ENCODE results near the gene THAP3. TPM values are rescaled to one million over a fixed set of nuclear protein-coding genes. Genes with fewer than 3 reads are reported as not detected.

The THAP3 gene
- total and polyA plus RNA-seq, 4 donors = 17.4 to 31.8 (median 29.1) TPM

GRCh38 chr1:6590046-6590445 is 34.6 kb upstream of the THAP3 start:
- no peak overlapping the region for H3K4me3 ChIP-seq (ENCODE audit: low read depth, low read length)
- H3K27ac ChIP-seq (ENCODE audit: low read depth, low read length) = no peak overlapping the region
- WGBS (ENCODE audit: insufficient coverage) = 96% methylated on average over 4 of the region's 7 CpGs
- H3K9me3 ChIP-seq (ENCODE audit: control insufficient read depth, insufficient read depth, low read length) = no peaks in the 10 kb centered on the region
- DNase-seq (ENCODE audit: low read depth in 4 of 6, low spot score in 6 of 6) = no peak
- peaks cover 27% of the 10 kb centered on the region for H3K4me1 ChIP-seq (ENCODE audit: control insufficient read depth, insufficient read depth, low read length)
- H3K27me3 ChIP-seq (ENCODE audit: control insufficient read depth, insufficient read depth, low read length) = no peaks in the 10 kb centered on the region
- peaks cover 94% of the 10 kb centered on the region for H3K36me3 ChIP-seq (ENCODE audit: control insufficient read depth, insufficient read depth, low read length)

- H3K36me3 ChIP-seq (ENCODE audit: control insufficient read depth, insufficient read depth, low read length) = peaks cover 92% of the 10 kb centered on the region
- H3K27ac ChIP-seq (ENCODE audit: low read depth, low read length) = no peak overlapping the region
- no peak overlapping the region for H3K4me3 ChIP-seq (ENCODE audit: low read depth, low read length)
- no peaks in the 10 kb centered on the region for H3K9me3 ChIP-seq (ENCODE audit: control insufficient read depth, insufficient read depth, low read length)
- 94% methylated on average over 13 of the region's 13 CpGs for whole genome bisulfite sequencing (ENCODE audit: insufficient coverage)
- H3K4me1 ChIP-seq (ENCODE audit: control insufficient read depth, insufficient read depth, low read length) = peaks cover 26% of the 10 kb centered on the region
- no peaks in the 10 kb centered on the region for H3K27me3 ChIP-seq (ENCODE audit: control insufficient read depth, insufficient read depth, low read length)
- no peak for DNase-seq (ENCODE audit: low read depth in 4 of 6, low spot score in 6 of 6)
Measured at GRCh38 chr1:6591222-6591621, 33.4 kb upstream of the THAP3 start.

DNA sequence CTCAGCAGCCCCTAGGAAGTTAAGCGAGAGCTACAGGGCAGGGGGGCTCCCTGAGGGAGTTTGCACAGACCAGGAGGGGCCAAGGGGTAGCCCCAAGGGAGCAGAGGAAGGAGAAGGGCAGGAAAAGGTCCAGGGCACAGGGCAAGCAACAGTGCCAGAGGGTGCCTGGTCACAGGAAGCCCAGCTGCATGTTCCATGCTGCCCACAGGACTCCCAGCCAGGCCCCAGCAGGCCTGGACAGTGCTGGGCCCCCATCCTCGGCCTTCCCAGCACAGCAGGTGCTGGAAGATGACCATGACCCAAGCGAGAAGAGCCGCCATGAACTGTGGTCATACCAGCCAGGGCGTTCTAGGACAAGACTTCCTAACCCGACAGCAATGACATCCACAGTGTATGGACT is 33.0 kb upstream of the THAP3 start:
- 87% methylated on average over 6 of the region's 6 CpGs for WGBS (ENCODE audit: insufficient coverage)

GRCh38 chr1:6592441-6592840 is 32.2 kb upstream of the THAP3 start:
- 69% methylated on average over 3 of the region's 5 CpGs for WGBS (ENCODE audit: insufficient coverage)
- Histone ChIP-seq H3K36me3 (ENCODE audit: control insufficient read depth, insufficient read depth, low read length) (peaks cover 91% of the 10 kb centered on the region), H3K4me1 (ENCODE audit: control insufficient read depth, insufficient read depth, low read length) (peaks cover 24% of the 10 kb centered on the region), H3K4me3 (ENCODE audit: low read depth, low read length) (no peak overlapping the region), H3K9me3 (ENCODE audit: control insufficient read depth, insufficient read depth, low read length) (no peaks in the 10 kb centered on the region), H3K27me3 (ENCODE audit: control insufficient read depth, insufficient read depth, low read length) (no peaks in the 10 kb centered on the region), H3K27ac (ENCODE audit: low read depth, low read length) (no peak overlapping the region)
- no peak for DNase-seq (ENCODE audit: low read depth in 4 of 6, low spot score in 6 of 6)

More for the DNA sequence above, 33.0 kb upstream of the THAP3 start:
- Histone ChIP-seq H3K36me3 (ENCODE audit: control insufficient read depth, insufficient read depth, low read length) (peaks cover 91% of the 10 kb centered on the region), H3K4me3 (ENCODE audit: low read depth, low read length) (no peak overlapping the region), H3K27me3 (ENCODE audit: control insufficient read depth, insufficient read depth, low read length) (no peaks in the 10 kb centered on the region), H3K9me3 (ENCODE audit: control insufficient read depth, insufficient read depth, low read length) (no peaks in the 10 kb centered on the region), H3K4me1 (ENCODE audit: control insufficient read depth, insufficient read depth, low read length) (peaks cover 24% of the 10 kb centered on the region), H3K27ac (ENCODE audit: low read depth, low read length) (no peak overlapping the region)
- no peak for DNase-seq (ENCODE audit: low read depth in 4 of 6, low spot score in 6 of 6)

DNA sequence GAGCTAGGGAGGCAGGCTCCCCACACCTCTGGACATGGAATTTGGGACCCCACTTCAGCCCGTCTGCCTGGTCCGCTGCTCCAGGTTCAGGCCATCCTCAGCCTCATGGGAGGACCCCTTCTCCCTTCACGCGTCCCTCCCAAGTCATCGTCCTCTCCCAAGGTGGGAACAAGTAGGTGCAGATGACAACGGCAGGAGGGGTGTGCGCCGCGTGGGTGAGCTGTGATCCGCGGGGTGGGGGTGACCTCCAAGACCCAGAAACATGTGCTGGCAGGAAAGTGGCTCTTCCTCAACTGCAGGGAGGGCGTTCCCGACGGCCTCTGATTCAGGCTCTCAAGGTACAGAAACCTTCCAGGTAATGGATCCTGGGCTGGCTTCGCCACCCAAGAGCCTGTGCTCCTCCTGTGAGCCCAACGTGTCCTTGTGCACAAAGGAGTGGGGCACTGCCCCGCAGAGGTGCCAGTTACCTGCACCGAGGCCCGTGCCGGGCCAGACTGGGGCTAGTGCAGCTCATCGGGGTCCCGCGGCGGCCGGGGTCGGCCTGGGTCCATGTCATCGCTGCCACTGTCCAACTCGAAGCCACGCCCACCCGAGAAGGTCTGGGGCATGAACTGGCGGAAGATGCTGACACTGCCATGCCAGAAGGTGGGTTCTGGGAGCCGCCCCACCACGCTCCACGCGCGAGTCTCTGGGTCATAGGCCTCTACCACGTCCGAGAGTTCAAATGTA is 31.6 kb upstream of the THAP3 start:
- 95% methylated on average over 33 of the region's 38 CpGs for WGBS (ENCODE audit: insufficient coverage)
- H3K4me1 ChIP-seq (ENCODE audit: control insufficient read depth, insufficient read depth, low read length) = peaks cover 24% of the 10 kb centered on the region
- peaks cover 91% of the 10 kb centered on the region for H3K36me3 ChIP-seq (ENCODE audit: control insufficient read depth, insufficient read depth, low read length)
- H3K27ac ChIP-seq (ENCODE audit: low read depth, low read length) = no peak overlapping the region
- no peak for DNase-seq (ENCODE audit: low read depth in 4 of 6, low spot score in 6 of 6)
- H3K9me3 ChIP-seq (ENCODE audit: control insufficient read depth, insufficient read depth, low read length) = no peaks in the 10 kb centered on the region
- no peak overlapping the region for H3K4me3 ChIP-seq (ENCODE audit: low read depth, low read length)
- H3K27me3 ChIP-seq (ENCODE audit: control insufficient read depth, insufficient read depth, low read length) = no peaks in the 10 kb centered on the region

DNA sequence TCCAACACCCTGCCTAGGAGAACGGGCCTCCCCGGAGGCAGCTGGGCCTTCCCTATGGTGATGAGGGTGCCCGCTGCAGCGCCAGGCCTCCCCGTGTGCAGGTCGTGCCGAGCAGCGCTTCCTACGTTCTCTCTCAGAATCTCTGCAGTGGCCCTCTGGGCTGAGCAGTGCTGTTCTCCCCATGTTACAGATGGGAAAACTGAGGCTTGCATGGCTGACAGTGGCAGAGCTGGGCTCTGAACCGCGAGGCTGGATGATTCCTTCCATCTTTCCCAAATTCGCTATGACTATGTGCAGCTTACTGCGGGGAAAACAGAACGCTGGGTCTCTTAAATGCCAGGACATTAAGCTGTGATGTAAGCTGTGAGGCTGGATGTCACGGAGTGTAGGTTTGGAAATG is 30.9 kb upstream of the THAP3 start:
- H3K36me3 ChIP-seq (ENCODE audit: control insufficient read depth, insufficient read depth, low read length) = peaks cover 90% of the 10 kb centered on the region
- no peak overlapping the region for H3K27ac ChIP-seq (ENCODE audit: low read depth, low read length)
- DNase-seq (ENCODE audit: low read depth in 4 of 6, low spot score in 6 of 6) = no peak
- H3K4me1 ChIP-seq (ENCODE audit: control insufficient read depth, insufficient read depth, low read length) = peaks cover 20% of the 10 kb centered on the region
- H3K4me3 ChIP-seq (ENCODE audit: low read depth, low read length) = no peak overlapping the region
- H3K9me3 ChIP-seq (ENCODE audit: control insufficient read depth, insufficient read depth, low read length) = no peaks in the 10 kb centered on the region
- 97% methylated on average over 12 of the region's 15 CpGs for WGBS (ENCODE audit: insufficient coverage)
- H3K27me3 ChIP-seq (ENCODE audit: control insufficient read depth, insufficient read depth, low read length) = no peaks in the 10 kb centered on the region

DNA sequence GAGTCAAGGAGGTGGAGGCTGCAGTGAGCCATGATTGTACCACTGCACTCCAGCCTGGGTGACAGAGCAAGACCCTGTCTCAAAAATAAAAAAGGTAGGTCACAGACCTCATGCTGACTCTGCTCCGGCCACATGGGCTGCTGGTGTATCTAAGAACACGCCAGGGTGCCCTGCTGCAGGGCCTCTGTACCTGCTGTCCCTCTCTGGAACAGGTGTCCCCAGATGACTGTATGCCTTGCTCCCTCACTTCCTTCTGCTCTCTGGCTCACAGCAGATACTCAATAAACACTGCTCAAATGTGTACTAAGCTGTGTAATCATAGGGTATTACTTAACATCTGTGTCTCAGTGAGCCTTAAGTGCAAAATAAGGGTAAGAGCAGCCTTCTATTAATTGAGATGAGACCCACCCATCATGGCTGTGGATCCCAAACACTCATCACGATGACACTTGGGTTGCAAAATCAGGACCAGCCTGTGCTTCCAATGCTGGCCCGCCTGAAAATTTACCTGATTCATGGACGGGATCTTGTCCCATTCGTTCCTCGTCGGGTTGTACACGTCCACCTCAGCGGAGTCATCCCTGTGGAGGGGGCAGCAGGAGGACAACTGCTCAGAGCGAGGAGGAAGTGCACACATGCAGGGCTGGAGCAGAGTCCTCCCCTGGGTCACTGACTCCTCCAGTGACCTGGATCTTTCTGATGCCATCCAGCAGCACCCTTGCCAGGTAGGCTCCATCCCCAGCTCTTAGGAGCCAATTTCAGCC is 29.5 kb upstream of the THAP3 start:
- H3K27ac ChIP-seq (ENCODE audit: low read depth, low read length) = no peak overlapping the region
- 92% methylated on average over 11 of the region's 11 CpGs for WGBS (ENCODE audit: insufficient coverage)

DNA sequence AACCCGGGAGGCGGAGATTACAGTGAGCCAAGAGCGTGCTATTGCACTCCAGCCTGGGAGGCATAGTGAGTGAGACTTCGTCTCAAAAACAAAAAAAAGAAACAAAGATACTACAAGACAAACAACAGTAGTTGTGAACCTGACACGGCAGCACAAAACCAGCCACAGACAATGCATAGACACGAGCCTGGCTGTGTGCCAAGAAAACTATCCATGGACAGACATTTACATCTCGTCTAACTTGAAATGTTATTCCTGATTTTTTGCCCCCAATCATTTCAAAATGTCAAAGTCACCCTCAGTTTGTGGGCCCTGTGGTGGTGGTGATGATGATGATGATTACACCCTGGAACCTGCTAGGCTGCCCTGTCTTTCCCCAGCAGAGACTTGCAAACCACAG is 28.3 kb upstream of the THAP3 start:
- Histone ChIP-seq H3K27me3 (ENCODE audit: control insufficient read depth, insufficient read depth, low read length) (no peaks in the 10 kb centered on the region), H3K27ac (ENCODE audit: low read depth, low read length) (no peak overlapping the region), H3K4me1 (ENCODE audit: control insufficient read depth, insufficient read depth, low read length) (peaks cover 45% of the 10 kb centered on the region), H3K9me3 (ENCODE audit: control insufficient read depth, insufficient read depth, low read length) (no peaks in the 10 kb centered on the region), H3K4me3 (ENCODE audit: low read depth, low read length) (no peak overlapping the region), H3K36me3 (ENCODE audit: control insufficient read depth, insufficient read depth, low read length) (peaks cover 78% of the 10 kb centered on the region)
- WGBS (ENCODE audit: insufficient coverage) = 51% methylated on average over 6 of the region's 7 CpGs
- DNase-seq (ENCODE audit: low read depth in 4 of 6, low spot score in 6 of 6) = no peak

More for the DNA sequence above, 29.5 kb upstream of the THAP3 start:
- H3K4me3 ChIP-seq (ENCODE audit: low read depth, low read length) = no peak overlapping the region
- peaks cover 85% of the 10 kb centered on the region for H3K36me3 ChIP-seq (ENCODE audit: control insufficient read depth, insufficient read depth, low read length)
- no peaks in the 10 kb centered on the region for H3K27me3 ChIP-seq (ENCODE audit: control insufficient read depth, insufficient read depth, low read length)
- H3K4me1 ChIP-seq (ENCODE audit: control insufficient read depth, insufficient read depth, low read length) = peaks cover 33% of the 10 kb centered on the region
- no peak for DNase-seq (ENCODE audit: low read depth in 4 of 6, low spot score in 6 of 6)
- H3K9me3 ChIP-seq (ENCODE audit: control insufficient read depth, insufficient read depth, low read length) = no peaks in the 10 kb centered on the region

DNA sequence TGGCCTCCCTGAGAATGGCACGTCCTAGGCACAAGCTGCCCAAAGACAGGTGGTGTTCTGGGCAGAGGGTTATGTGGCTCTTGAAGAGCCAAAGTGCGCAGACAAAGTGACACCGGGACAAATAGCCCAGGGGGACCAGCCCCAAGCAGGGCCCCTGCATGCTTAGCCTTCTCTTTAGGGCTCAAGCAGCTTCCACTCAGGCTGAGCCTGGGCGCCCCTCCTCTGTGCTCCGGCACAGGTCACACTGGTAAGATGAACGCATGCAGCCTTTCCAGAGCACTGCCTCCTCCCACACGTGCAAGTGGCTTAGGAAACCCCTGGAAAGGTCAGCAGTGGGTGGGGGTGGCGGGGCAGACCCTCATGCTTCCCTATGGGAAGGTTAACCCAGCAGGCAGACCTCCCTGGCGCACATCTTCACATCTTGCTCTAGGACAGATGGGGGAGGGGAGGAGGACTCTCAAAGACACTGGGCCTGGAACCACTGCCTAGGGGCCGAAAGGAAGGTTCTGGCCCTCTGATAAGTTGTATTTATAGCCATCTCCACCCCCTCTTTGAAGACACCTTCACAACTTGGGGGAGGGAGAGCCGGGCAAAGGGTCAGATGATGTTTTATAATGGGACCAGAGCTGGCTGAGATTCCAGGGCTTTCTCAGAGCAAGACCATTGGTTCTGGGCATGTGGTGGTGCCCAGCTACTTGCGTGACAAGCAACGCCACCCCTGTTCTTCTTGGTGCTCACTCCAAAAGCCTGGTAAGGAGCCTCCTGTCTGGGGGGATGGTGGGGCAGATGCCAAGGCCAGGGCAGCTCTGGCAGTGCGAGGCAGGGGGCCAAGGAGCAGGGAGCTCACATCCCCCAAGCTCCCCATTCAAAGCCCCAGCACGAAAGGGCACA is 27.5 kb upstream of the THAP3 start:
- Histone ChIP-seq H3K4me3 (ENCODE audit: low read depth, low read length) (no peak overlapping the region), H3K27ac (ENCODE audit: low read depth, low read length) (no peak overlapping the region), H3K36me3 (ENCODE audit: control insufficient read depth, insufficient read depth, low read length) (peaks cover 71% of the 10 kb centered on the region), H3K9me3 (ENCODE audit: control insufficient read depth, insufficient read depth, low read length) (no peaks in the 10 kb centered on the region), H3K27me3 (ENCODE audit: control insufficient read depth, insufficient read depth, low read length) (no peaks in the 10 kb centered on the region), H3K4me1 (ENCODE audit: control insufficient read depth, insufficient read depth, low read length) (peaks cover 46% of the 10 kb centered on the region)
- 92% methylated on average over 7 of the region's 15 CpGs for WGBS (ENCODE audit: insufficient coverage)
- DNase-seq (ENCODE audit: low read depth in 4 of 6, low spot score in 6 of 6) = no peak
